Activated T-helper 9 cell treated with anti-CD3 and anti-CD28 coated beads, Interleukin-2, amount 50 U/mL, for 16 hours (primary cell): Measurements from ENCODE around the gene DPYD.

Experiments
- DNase-seq: peaks from one replicate; pipeline ENCODE4 v3.0.0-alpha.2; 2020; ENCODE audit warnings: low read depth

DPYD gene

DNA sequence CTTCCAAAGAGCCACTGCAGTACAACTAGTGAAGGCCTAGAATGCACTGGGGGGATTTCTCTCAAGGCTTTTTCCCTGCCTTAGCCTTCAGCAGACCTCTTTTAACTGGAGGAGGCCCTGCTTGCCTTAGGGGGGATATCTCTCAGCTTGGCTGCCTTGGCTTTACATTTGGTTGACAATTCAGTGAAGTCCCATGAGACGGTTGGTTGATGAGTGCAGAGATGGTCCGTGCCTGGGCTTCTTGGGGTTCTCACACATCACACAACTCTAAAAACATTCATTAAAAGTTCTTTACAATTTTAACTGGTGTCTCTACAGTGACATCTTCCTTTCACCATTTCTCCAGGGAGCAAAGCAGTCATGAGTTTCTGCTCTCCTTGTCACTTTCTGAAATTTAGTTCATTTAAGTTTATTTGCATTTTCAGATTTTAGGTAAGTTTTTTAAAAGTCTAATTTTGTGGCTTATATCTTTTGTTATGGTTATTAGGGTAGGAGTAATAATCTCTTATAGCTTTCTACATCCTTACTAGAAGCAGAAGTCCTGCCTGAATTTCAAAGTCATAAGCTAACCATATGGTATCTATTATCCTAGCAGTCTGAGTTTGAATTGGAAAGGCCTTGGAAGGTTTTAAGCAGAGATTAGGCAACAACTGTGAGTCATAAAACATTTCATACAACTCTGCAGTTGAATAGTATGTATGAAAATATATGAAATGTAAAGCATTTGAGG is 487.6 kb downstream of the DPYD start:
- DNase-seq: no peak

DNA sequence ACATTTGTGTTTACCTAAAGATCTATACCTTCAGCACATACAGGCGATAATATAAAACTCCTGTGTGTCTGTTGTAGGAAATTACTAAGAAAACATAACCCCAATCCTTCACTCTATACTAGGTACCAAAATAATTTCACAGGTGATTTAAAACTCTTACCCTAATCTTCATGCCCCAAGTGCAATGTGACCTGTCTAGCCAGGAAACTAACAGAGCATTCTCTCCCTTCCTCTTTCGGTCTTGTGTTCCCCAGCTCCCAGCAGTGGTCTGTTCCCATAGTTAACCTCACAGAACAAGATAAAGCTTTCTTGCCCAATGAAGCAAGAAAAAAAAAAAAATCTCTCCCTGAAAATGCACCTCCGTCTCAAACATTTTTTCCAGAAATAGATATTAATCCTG is 493.5 kb downstream of the DPYD start:
- no peak for DNase-seq

DNA sequence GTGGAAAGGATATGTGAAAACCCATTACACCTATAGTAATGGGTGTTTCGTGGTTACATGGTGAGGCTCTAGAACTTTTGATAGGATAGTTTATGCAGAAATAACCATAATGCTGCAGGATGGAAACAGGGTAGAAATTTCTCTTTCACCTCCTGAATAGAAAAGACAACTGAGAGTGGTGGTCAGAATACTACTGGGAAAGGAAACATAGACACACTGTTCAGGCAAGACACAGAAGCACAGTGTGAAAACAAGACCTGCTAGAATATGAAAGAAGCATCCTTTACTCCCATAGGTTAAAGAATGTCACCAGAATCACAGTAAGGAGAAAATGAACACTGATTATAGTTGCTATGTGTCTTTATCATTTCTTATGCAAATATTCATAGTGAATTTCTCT is 496.6 kb downstream of the DPYD start:
- no peak for DNase-seq

GRCh38 chr1:97423403-97423802 is 497.4 kb downstream of the DPYD start:
- no peak for DNase-seq

GRCh38 chr1:97417661-97418060 is 503.2 kb downstream of the DPYD start:
- DNase-seq: no peak

- DNase-seq: no peak
These were observed 506.0 kb downstream of the DPYD start for GRCh38 chr1:97414682-97415312.

GRCh38 chr1:97412737-97413136 is 508.1 kb downstream of the DPYD start:
- DNase-seq: no peak

- no peak for DNase-seq
These were observed 508.7 kb downstream of the DPYD start for GRCh38 chr1:97412166-97412565.

DNA sequence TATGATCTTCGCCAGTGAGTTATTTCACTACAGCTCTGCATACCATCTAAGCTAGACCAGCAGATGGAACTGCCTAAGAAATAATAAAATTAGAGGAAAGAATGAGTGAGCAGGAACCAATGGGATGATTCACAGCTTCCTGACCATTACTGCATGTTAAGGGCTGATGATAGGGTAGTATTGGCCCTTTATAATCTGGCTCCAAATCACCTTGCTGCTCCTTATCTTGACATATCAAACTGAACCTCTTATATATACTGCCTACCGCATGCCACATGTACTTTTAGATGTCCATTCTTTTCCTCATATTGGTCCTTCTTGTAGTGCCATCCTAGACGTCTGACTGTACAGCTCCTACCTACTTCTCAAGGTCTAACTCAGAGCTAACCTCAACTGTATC is 524.4 kb downstream of the DPYD start:
- DNase-seq: no peak

DNA sequence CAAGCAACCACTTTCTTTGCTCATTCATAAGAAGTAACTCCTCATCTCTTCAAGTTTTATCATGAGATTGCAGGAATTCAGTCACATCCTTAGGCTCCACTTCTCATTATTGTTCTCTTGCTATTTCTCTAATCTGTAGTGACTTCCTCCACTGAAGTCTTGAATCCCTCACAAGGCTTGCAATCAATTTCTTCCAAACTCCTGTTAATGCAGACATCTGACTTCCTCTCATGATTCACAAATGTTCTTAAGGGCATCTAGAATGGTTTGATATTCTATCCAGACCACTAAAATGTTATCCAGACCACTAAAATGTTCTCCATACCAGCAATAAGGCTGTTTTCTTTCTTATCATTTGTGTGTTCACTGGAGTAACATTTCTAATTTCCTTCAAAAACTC is 528.1 kb downstream of the DPYD start:
- DNase-seq: no peak

GRCh38 chr1:97385536-97386277 is 535.1 kb downstream of the DPYD start:
- DNase-seq: no peak

- DNase-seq: no peak
These were observed 536.4 kb downstream of the DPYD start for GRCh38 chr1:97384294-97384968.

DNA sequence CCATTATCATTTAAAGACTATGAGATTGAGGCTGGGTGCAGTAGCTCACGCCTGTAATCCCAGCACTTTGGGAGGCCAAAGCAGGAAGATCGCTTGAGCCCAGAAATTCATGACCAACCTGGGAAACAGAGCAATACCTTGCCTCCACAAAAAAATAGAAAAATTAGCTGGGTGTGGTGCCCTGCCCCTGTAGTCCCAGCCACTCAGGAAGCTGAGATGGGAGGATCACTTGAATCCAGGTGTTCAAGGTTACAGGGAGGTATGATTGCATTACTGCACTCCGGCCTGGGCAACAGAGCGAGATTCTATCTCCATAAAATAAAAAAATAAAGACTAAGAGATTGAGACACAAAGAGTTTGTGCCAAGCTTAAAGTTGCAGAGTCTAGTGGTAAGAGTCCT is 537.0 kb downstream of the DPYD start:
- no peak for DNase-seq

GRCh38 chr1:97382206-97382605 is 538.6 kb downstream of the DPYD start:
- no peak for DNase-seq

- no peak for DNase-seq
These were observed 541.3 kb downstream of the DPYD start for GRCh38 chr1:97379387-97380075.

- DNase-seq: no peak
These were observed 542.2 kb downstream of the DPYD start for GRCh38 chr1:97378596-97378995.

GRCh38 chr1:97377432-97378034 is 543.3 kb downstream of the DPYD start:
- DNase-seq: no peak

DNA sequence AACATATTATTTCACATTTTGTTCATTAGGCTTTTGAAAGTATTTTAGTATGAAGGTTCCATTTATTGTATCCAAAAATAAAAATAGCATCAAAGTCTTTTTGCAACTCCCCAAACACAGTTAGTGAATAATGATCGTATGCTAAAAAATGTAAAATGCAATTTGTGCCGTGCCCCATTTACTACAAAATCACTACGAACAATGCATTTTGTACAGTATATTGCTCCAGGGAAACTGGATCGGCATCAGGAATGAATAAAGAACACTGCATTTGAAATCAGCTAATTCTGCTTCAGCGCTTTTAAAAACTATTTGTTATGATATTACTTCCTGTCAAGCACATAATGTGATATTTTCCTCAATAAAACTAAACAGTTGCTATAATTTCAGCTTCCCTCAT is 547.8 kb downstream of the DPYD start:
- DNase-seq: no peak

DNA sequence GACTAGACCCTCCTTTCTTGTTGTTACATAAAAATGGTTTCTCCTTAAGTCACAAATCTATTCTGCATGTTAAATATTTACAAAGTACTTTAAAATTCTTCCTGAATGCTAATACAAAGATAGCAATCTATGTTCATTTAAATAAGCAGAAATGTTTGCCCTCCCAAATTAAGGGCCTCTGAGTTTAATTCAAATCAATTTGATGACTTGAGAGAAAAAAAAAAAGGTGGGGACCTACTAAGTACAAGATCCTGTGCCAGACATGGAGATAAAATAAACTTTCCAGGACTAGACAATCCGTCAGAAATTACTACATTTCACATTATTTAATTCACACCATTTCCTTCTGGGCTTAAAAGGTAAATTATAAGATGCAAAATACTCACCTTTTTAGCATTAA is 548.3 kb downstream of the DPYD start:
- no peak for DNase-seq

- DNase-seq: no peak
These were observed 552.5 kb downstream of the DPYD start for GRCh38 chr1:97368296-97368695.

- DNase-seq: no peak
These were observed 553.9 kb downstream of the DPYD start for GRCh38 chr1:97366984-97367383.

DNA sequence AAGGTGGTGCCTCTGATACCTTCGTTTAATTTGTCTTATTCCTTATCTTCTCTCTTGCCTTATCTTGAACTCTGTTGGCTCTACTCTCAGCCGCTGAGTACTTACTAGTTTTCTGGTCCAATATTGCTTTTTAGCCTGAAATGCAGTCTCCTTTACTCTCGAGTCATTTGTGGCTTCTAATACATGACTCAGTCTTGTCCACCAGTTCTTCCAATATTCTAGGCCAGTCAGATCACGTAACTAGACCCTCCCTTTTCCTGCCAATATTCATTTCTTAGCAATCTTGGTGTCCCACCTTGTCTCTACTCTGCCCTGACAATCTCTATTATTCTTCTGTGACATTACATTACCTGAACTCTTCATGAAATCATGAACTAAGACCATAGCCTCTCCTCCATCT is 555.8 kb downstream of the DPYD start:
- DNase-seq: no peak
